DMS79 (cell line): ENCODE measurements around the gene CD22.
A peak's percentile ranks its signal among the peaks of the same experiment; 100 is the strongest.
"Not testable (repeated sequence)": the region's sequence is repeated elsewhere in the genome, so short reads cannot be mapped to it uniquely, and the experiment has no call there.

ENCODE experiments used
- DNase-seq: peaks from one replicate; lab custom pipeline; 2025; lab: John Stamatoyannopoulos, UW

Gene CD22

GRCh38 chr19:35341565-35342225, 12.7 kb downstream of the CD22 start:
- DNase-seq: no peak

DNA sequence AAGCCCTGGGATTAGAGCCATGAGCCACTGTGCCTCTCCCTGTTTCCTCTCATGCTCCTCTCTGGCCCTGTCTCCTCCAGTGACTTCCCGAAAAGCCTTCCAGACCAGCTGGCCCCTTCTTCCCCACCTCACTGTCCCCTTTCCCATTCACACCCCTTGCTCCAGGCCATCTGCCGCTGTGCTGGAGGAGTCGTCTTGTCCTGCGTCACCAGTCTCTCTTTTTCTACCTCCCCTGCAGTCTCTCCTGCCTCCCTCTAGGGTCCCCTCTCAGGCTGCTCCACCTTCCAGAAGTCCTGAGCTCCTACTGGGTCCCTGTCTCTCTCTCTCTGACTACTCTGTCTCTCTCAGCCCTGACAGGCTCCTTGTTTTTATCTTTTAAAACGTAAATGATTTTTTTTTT, 13.4 kb downstream of the CD22 start:
- DNase-seq: no peak

DNA sequence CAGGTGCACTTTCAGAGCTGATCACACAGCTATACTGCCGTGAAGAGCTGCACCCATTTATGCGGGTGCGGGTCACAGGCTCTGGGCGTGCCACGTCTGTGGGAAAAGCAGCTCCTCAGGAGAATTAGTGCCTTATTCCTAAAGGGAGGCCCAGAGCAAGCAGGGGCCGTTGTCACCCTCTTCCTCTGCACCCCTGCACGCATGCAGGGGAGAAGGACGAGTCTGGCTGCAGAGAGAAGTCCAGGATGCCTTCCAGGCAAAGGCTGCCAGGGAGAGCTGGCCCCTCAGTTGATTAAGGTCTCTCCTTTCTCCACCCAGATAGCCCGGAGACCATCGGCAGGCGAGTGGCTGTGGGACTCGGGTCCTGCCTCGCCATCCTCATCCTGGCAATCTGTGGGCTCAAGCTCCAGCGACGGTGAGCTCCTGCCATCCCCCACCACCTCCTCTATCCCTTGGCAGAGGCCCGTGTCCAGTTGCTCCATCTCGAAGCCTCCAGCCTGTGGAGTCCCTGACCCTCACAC, 15.6 kb downstream of the CD22 start:
- no peak for DNase-seq

GRCh38 chr19:35345671-35346111, 16.7 kb downstream of the CD22 start:
- no peak for DNase-seq

DNA sequence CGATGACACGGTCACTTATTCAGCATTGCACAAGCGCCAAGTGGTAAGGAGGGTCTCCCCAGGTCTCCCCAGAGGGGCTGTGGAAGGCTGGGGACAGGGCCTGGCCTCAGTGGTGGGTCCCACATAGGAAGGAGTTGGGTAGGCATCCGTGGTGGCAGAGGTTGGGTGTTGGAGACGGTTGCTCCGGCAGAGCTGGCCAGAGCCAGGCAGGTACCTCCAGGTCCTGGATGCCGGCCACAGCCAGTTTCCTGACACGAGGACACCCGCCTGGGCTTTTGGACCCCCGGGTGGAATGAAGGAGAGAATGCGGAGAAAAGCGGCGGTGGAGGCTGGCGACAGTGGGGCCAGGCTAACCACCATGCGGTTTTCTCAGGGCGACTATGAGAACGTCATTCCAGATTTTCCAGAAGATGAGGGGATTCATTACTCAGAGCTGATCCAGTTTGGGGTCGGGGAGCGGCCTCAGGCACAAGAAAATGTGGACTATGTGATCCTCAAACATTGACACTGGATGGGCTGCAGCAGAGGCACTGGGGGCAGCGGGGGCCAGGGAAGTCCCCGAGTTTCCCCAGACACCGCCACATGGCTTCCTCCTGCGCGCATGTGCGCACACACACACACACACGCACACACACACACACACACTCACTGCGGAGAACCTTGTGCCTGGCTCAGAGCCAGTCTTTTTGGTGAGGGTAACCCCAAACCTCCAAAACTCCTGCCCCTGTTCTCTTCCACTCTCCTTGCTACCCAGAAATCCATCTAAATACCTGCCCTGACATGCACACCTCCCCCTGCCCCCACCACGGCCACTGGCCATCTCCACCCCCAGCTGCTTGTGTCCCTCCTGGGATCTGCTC, 17.4 kb downstream of the CD22 start:
- no peak for DNase-seq

- no peak for DNase-seq
These were observed 18.4 kb downstream of the CD22 start, which contains the start of gene FFAR1 for GRCh38 chr19:35347171-35347929. Gene FFAR1, plus strand, starts transcription at chr19:35347902. Its CDS starts 3,650 bp downstream, at chr19:35351552.

DNA sequence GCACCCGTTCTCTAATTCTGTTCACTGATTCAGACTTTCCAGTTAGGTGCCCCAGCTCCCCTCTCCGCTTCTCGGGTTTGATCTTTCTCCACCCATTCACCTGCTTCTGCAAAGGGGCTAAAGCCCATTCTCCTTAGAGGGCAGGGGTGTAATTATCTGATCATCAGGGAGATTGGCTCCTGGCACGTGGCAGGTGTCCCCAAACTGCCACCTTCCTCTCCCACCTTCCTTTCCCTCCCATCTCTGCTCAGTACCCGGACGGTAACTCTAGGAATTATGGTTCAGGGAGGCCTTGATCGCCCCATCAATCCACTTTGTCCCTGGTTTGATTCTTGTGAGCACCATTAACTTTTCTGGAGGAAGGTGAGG, 18.9 kb downstream of the CD22 start:
- no peak for DNase-seq

DNA sequence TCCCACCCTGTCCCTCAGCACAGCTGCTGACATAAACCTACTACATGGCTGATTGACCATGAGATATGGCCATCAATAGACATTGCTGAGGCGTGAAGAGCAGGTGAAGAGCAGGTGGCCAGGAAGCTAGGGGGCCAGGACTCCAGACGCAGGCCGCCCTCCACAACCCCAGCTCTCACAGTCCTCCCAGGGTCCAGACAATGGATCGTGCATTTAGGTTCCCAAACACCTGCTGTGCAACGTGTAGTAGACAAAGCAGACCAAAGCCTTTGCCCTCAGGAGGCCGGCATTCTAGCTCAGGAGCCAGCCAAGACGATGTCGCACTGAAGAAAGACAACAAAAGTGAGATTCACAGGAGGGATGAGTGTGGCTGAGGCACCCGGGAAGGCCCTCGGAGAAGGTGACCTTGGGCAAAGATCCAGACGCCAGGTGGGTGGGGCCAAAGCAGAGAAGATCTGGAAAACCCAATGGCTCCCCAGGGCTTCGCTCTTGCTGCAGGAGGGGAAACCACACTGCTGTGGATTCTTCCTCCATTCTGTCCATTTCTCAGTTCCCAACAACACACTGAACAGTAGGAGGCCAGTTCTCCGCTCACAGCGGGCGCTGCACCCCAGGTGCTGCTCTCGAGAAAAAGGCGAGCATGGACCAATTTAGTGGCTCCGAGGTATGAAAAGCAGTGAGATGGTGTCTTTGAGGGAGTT, 20.1 kb downstream of the CD22 start:
- no peak for DNase-seq

- no peak for DNase-seq
These were observed 20.9 kb downstream of the CD22 start for GRCh38 chr19:35349614-35350521.

DNA sequence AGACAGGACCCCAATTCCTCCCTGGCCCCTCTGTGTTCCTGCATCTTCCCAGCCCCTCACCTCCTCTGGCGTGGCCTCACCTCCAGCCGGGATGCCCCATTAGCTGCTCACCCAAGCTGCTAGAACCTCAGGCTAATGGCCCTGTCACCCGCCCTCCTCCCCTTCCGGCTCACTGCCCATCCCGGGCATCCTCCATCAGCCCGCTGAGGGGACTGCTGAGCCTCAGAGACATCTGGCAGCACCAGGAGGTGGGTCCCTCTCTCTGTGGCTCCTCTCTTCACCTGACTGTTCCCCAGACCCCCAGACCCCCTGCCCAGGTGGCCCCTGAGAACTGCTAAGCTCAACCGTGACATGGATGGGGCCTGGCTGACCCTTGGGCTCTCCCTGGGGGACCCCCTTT, 21.6 kb downstream of the CD22 start:
- no peak for DNase-seq

DNA sequence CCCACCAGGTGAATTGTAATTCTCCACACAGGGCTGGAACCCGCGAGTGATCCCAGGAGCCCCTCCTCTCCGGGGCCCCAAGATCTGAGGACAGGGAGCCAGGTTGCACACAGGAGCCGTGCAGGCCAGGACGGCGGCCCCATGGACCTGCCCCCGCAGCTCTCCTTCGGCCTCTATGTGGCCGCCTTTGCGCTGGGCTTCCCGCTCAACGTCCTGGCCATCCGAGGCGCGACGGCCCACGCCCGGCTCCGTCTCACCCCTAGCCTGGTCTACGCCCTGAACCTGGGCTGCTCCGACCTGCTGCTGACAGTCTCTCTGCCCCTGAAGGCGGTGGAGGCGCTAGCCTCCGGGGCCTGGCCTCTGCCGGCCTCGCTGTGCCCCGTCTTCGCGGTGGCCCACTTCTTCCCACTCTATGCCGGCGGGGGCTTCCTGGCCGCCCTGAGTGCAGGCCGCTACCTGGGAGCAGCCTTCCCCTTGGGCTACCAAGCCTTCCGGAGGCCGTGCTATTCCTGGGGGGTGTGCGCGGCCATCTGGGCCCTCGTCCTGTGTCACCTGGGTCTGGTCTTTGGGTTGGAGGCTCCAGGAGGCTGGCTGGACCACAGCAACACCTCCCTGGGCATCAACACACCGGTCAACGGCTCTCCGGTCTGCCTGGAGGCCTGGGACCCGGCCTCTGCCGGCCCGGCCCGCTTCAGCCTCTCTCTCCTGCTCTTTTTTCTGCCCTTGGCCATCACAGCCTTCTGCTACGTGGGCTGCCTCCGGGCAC, 22.6 kb downstream of the CD22 start:
- DNase-seq: no peak

- DNase-seq: no peak
These were observed 23.1 kb downstream of the CD22 start for GRCh38 chr19:35352177-35352447.

GRCh38 chr19:35352448-35353304, 23.7 kb downstream of the CD22 start:
- peak; percentile 54 for DNase-seq

- DNase-seq: no peak
These were observed 24.6 kb downstream of the CD22 start for GRCh38 chr19:35353635-35354034.

- no peak for DNase-seq
These were observed 25.9 kb downstream of the CD22 start for GRCh38 chr19:35354898-35355297.

DNA sequence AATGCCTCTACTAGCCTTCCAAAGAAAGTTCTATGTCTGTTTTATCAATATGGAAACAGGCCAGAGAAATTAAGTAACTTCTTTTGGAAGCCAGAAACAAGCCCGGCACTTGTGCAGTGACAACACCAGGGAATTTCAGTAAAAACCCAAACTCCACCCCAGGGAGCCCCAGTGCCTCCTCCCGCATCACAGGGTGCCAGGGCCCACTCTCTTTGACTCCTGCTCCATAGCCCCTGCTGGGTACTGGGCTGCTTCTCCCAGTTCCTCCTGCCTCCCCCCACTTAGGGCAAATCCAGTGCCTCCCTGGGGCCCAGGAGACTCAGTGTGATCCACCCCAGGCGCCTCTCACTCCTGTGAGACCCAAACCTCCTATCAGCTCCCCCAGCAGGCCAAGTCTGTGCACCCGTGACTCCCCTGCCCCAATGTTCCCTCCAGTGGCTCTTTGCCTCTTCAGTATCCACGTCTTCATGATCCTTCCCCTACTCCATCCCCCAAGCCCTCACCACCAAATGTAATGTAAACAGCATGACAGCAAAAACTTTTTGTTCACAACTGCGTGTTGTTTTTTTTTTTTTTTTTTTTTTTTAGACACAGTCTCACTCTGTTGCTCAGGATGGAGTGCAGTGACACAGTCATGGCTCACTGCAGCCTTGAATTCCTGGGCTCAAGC, 26.9 kb downstream of the CD22 start:
- DNase-seq: no peak

- DNase-seq: no peak
These were observed 29.0 kb downstream of the CD22 start, which contains the start of gene FFAR3 for GRCh38 chr19:35357867-35358573. Gene FFAR3, plus strand, starts transcription at chr19:35358460. Its CDS starts 431 bp downstream, at chr19:35358891.

DNA sequence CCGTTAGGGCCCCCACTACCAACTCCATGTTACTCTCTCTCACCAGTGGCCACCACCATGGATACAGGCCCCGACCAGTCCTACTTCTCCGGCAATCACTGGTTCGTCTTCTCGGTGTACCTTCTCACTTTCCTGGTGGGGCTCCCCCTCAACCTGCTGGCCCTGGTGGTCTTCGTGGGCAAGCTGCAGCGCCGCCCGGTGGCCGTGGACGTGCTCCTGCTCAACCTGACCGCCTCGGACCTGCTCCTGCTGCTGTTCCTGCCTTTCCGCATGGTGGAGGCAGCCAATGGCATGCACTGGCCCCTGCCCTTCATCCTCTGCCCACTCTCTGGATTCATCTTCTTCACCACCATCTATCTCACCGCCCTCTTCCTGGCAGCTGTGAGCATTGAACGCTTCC, 29.8 kb downstream of the CD22 start:
- not testable (repeated sequence) for DNase-seq
